Transverse colon (tissue), 4 donors: Measurements from ENCODE around the gene AHSP.

Source experiments
- CTCF ChIP-seq, 5 experiments: fragments of 200-600 bp in 3 of 5; fragments of 450-650 bp in 2 of 5; sonication (generic) in 3 of 5; IDR thresholded peaks; 1 replicate in 2 of 5; 2 replicates in 3 of 5; pipeline ENCODE4 v1.5.1; 2016 to 2017; ENCODE audit warnings: antibody characterized with exemption in 5 of 5, inconsistent platforms in 3 of 5, mild to moderate bottlenecking in 2 of 5, moderate library complexity in 1 of 5
- EP300 ChIP-seq: sonication (generic); formaldehyde crosslinking; IDR thresholded peaks from one replicate; pipeline ENCODE4 v1.6.1; 2017; ENCODE audit warnings: antibody characterized with exemption, low read depth
- POLR2A ChIP-seq: fragments of 450-650 bp; IDR thresholded peaks from one replicate; pipeline ENCODE4 v1.6.1; 2016; ENCODE audit warnings: antibody characterized with exemption, mild to moderate bottlenecking, moderate library complexity
- POLR2AphosphoS5 ChIP-seq, 3 donors: sonication (generic); formaldehyde crosslinking; IDR thresholded peaks; one replicate each; pipeline ENCODE4 v1.6.1; 2016; ENCODE audit warnings: antibody characterized with exemption in 3 of 3

GRCh38 chr16:31569360-31569717 lies 41.6 kb downstream of the AHSP start:
- no peak for TF ChIP-seq POLR2AphosphoS5 (IDR thresholded peaks at IDR 0.05)
- TF ChIP-seq CTCF (IDR thresholded peaks at IDR 0.05): no peak
- no peak for TF ChIP-seq POLR2A
- TF ChIP-seq EP300: no peak
